Measurements from ENCODE around the gene CCND2. TPM values are rescaled to one million over a fixed set of nuclear protein-coding genes. Genes with fewer than 3 reads are reported as not detected.

CCND2 gene
- total and polyA plus RNA-seq, 4 donors: 0.50 to 16.5 (median 3.0) TPM

DNA sequence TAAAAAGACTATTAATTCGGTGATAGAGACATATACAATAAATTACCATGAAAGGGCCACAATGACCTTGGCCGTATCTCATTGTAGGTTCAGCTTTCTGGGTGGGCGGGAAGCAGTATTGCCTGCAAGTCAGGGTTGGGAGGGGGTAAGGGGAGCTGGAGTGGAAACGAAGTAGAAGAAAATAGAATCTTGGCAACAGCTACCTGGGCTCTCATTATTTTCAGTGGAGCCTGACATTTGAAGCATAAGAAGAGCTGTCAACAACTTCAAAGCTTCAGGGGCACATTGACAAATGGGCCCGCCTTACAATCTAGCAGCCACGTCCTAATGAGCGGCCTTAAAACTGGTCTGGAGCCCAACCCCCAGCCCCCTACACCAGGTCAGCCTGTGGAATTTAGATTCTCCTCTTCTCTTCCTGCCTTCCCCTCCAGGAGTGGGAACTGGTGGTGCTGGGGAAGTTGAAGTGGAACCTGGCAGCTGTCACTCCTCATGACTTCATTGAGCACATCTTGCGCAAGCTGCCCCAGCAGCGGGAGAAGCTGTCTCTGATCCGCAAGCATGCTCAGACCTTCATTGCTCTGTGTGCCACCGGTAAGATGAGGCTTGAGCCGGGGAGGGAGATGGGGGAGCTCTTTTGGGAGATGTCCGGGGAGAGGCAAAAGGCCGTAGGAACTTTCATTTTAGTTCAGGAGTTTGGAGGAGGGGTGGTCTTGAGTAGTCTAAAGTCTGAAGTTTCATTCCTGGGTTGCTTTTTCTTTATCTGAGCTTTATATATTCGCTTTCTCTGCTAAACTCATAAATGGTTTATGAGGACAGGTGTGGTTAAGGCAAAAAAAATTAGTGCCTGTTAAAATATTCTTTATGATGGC, 5.0 kb downstream of the CCND2 start:
- no peak overlapping the region for H3K27ac ChIP-seq (ENCODE audit: low read depth in 1 of 2, low read length in 2 of 2)
- H3K9me3 ChIP-seq (ENCODE audit: control insufficient read depth in 4 of 4, low read length in 3 of 4): no peaks in the 10 kb centered on the region
- H3K9ac ChIP-seq (ENCODE audit: low read depth in 1 of 2, low read length in 2 of 2): no peak overlapping the region
- peaks cover 0 to 4% (median 2%) of the 10 kb centered on the region in 4 donors for H3K27me3 ChIP-seq (ENCODE audit: control insufficient read depth in 4 of 4, insufficient read depth in 4 of 4, low read length in 3 of 4)
- WGBS: 53% methylated on average over 15 of the region's 15 CpGs
- no peaks in the 10 kb centered on the region for H3K36me3 ChIP-seq (ENCODE audit: control insufficient read depth in 4 of 4, insufficient read depth in 3 of 4, low read depth in 1 of 4, low read length in 3 of 4)
- H3K4me1 ChIP-seq (ENCODE audit: control insufficient read depth in 4 of 4, insufficient read depth in 4 of 4, low read length in 3 of 4): peaks cover 8 to 30% (median 16%) of the 10 kb centered on the region in 4 donors
- H3K4me3 ChIP-seq (ENCODE audit: low read depth in 1 of 3, low read length in 3 of 3): no peak overlapping the region
- no peak for DNase-seq (ENCODE audit: low spot score)
- TF ChIP-seq EGR1 (IDR thresholded peaks at IDR 0.05; ENCODE audit: low read depth in 2 of 2) (no peak), FOXA2 (IDR thresholded peaks at IDR 0.05) (no peak), GABPA (IDR thresholded peaks at IDR 0.05 in 1 of 2, conservative IDR thresholded peaks at IDR 0.05 in 1 of 2) (no peak), FOXA1 (IDR thresholded peaks at IDR 0.05) (no peak), RAD21 (IDR thresholded peaks at IDR 0.05) (no peak), HNF4G (IDR thresholded peaks at IDR 0.05) (no peak), SP1 (IDR thresholded peaks at IDR 0.05) (no peak), RXRA (IDR thresholded peaks at IDR 0.05) (no peak), YY1 (IDR thresholded peaks at IDR 0.05) (no peak), NR2F2 (IDR thresholded peaks at IDR 0.05) (no peak), HNF4A (conservative IDR thresholded peaks at IDR 0.05) (no peak), JUND (IDR thresholded peaks at IDR 0.05) (no peak)
- TF ChIP-seq, protein P1, sequence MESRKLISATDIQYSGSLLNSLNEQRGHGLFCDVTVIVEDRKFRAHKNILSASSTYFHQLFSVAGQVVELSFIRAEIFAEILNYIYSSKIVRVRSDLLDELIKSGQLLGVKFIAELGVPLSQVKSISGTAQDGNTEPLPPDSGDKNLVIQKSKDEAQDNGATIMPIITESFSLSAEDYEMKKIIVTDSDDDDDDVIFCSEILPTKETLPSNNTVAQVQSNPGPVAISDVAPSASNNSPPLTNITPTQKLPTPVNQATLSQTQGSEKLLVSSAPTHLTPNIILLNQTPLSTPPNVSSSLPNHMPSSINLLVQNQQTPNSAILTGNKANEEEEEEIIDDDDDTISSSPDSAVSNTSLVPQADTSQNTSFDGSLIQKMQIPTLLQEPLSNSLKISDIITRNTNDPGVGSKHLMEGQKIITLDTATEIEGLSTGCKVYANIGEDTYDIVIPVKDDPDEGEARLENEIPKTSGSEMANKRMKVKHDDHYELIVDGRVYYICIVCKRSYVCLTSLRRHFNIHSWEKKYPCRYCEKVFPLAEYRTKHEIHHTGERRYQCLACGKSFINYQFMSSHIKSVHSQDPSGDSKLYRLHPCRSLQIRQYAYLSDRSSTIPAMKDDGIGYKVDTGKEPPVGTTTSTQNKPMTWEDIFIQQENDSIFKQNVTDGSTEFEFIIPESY (IDR thresholded peaks at IDR 0.05): no peak
- TF ChIP-seq, protein P2, sequence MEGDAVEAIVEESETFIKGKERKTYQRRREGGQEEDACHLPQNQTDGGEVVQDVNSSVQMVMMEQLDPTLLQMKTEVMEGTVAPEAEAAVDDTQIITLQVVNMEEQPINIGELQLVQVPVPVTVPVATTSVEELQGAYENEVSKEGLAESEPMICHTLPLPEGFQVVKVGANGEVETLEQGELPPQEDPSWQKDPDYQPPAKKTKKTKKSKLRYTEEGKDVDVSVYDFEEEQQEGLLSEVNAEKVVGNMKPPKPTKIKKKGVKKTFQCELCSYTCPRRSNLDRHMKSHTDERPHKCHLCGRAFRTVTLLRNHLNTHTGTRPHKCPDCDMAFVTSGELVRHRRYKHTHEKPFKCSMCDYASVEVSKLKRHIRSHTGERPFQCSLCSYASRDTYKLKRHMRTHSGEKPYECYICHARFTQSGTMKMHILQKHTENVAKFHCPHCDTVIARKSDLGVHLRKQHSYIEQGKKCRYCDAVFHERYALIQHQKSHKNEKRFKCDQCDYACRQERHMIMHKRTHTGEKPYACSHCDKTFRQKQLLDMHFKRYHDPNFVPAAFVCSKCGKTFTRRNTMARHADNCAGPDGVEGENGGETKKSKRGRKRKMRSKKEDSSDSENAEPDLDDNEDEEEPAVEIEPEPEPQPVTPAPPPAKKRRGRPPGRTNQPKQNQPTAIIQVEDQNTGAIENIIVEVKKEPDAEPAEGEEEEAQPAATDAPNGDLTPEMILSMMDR (IDR thresholded peaks at IDR 0.05; ENCODE audit: low read depth, low read length, missing input control): no peak

DNA sequence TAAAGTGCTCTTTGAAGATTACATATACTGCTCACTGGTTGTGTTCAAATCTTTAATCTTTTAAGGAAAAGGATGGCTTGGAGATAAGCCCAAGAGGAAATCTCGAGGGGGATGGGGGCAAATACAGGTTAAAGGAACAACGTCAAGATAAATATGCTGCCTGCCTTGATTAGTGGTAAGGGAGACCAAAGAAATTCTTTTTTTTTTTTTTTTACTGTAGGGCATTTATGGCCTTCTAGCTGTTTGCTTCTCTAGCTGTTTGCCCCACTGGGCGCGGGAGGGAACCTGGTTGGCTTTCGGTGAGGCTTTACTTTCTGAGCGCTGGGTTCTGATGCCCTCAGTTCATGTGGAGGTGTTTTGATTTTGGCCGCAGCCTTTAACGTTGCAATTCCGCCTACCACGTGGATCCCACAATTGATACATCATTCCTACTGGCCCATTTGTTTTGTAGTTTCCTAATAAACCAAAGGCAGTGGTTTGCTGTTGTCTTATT, 5.7 kb downstream of the CCND2 start:
- no peaks in the 10 kb centered on the region for H3K9me3 ChIP-seq (ENCODE audit: control insufficient read depth in 4 of 4, low read length in 3 of 4)
- no peak for DNase-seq (ENCODE audit: low spot score)
- no peaks in the 10 kb centered on the region for H3K36me3 ChIP-seq (ENCODE audit: control insufficient read depth in 4 of 4, insufficient read depth in 3 of 4, low read depth in 1 of 4, low read length in 3 of 4)
- peaks cover 0 to 4% (median 2%) of the 10 kb centered on the region in 4 donors for H3K27me3 ChIP-seq (ENCODE audit: control insufficient read depth in 4 of 4, insufficient read depth in 4 of 4, low read length in 3 of 4)
- no peak overlapping the region for H3K9ac ChIP-seq (ENCODE audit: low read depth in 1 of 2, low read length in 2 of 2)
- 67% methylated on average over 10 of the region's 10 CpGs for WGBS
- peaks cover 6 to 23% (median 11%) of the 10 kb centered on the region in 4 donors for H3K4me1 ChIP-seq (ENCODE audit: control insufficient read depth in 4 of 4, insufficient read depth in 4 of 4, low read length in 3 of 4)
- H3K27ac ChIP-seq (ENCODE audit: low read depth in 1 of 2, low read length in 2 of 2): no peak overlapping the region
- no peak overlapping the region for H3K4me3 ChIP-seq (ENCODE audit: low read depth in 1 of 3, low read length in 3 of 3)
- no peak for TF ChIP-seq GABPA (IDR thresholded peaks at IDR 0.05 in 1 of 2, conservative IDR thresholded peaks at IDR 0.05 in 1 of 2)
- no peak for TF ChIP-seq FOXA1 (IDR thresholded peaks at IDR 0.05)
- TF ChIP-seq, protein P3, sequence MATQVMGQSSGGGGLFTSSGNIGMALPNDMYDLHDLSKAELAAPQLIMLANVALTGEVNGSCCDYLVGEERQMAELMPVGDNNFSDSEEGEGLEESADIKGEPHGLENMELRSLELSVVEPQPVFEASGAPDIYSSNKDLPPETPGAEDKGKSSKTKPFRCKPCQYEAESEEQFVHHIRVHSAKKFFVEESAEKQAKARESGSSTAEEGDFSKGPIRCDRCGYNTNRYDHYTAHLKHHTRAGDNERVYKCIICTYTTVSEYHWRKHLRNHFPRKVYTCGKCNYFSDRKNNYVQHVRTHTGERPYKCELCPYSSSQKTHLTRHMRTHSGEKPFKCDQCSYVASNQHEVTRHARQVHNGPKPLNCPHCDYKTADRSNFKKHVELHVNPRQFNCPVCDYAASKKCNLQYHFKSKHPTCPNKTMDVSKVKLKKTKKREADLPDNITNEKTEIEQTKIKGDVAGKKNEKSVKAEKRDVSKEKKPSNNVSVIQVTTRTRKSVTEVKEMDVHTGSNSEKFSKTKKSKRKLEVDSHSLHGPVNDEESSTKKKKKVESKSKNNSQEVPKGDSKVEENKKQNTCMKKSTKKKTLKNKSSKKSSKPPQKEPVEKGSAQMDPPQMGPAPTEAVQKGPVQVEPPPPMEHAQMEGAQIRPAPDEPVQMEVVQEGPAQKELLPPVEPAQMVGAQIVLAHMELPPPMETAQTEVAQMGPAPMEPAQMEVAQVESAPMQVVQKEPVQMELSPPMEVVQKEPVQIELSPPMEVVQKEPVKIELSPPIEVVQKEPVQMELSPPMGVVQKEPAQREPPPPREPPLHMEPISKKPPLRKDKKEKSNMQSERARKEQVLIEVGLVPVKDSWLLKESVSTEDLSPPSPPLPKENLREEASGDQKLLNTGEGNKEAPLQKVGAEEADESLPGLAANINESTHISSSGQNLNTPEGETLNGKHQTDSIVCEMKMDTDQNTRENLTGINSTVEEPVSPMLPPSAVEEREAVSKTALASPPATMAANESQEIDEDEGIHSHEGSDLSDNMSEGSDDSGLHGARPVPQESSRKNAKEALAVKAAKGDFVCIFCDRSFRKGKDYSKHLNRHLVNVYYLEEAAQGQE (IDR thresholded peaks at IDR 0.05): no peak
- no peak for TF ChIP-seq SP1 (IDR thresholded peaks at IDR 0.05)
- TF ChIP-seq FOXA2 (IDR thresholded peaks at IDR 0.05): no peak
- TF ChIP-seq RAD21 (IDR thresholded peaks at IDR 0.05): no peak
- TF ChIP-seq, protein P1 (IDR thresholded peaks at IDR 0.05): no peak
- TF ChIP-seq, protein P2 (IDR thresholded peaks at IDR 0.05; ENCODE audit: low read depth, low read length, missing input control): no peak
- TF ChIP-seq YY1 (IDR thresholded peaks at IDR 0.05): no peak
- TF ChIP-seq, protein P4, sequence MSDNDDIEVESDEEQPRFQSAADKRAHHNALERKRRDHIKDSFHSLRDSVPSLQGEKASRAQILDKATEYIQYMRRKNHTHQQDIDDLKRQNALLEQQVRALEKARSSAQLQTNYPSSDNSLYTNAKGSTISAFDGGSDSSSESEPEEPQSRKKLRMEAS (IDR thresholded peaks at IDR 0.05): no peak
- TF ChIP-seq EGR1 (IDR thresholded peaks at IDR 0.05; ENCODE audit: low read depth in 2 of 2): no peak
- TF ChIP-seq HNF4G (IDR thresholded peaks at IDR 0.05): no peak
- no peak for TF ChIP-seq TAF1 (conservative IDR thresholded peaks at IDR 0.05)
- no peak for TF ChIP-seq JUND (IDR thresholded peaks at IDR 0.05)
- TF ChIP-seq HNF4A (conservative IDR thresholded peaks at IDR 0.05): no peak
- no peak for TF ChIP-seq RXRA (IDR thresholded peaks at IDR 0.05)
